HCT116 (cell line): ENCODE results near the gene RIOX2.

Experiments
- CTCF ChIP-seq, 3 experiments: fragments of 200-600 bp in 1 of 3; sonication (generic) in 1 of 3; IDR thresholded peaks in 2 of 3; conservative IDR thresholded peaks in 1 of 3; 2 replicates each; pipeline ENCODE4 v1.5.1; 2012 to 2017; ENCODE audit warnings: low read depth in 2 of 3, low read length in 2 of 3, antibody characterized with exemption in 1 of 3, borderline replicate concordance in 1 of 3, control low read depth in 1 of 3, mild to moderate bottlenecking in 1 of 3, mixed read lengths in 1 of 3, mixed run types in 1 of 3, moderate library complexity in 1 of 3; ENCODE audit not compliant: insufficient read depth in 1 of 3
- EZH2 ChIP-seq: fragments of 200-600 bp; sonication (generic); IDR thresholded peaks from 2 replicates; pipeline ENCODE4 v1.6.1; 2017; ENCODE audit warnings: antibody characterized with exemption, mixed run types
- POLR2AphosphoS5 ChIP-seq: IDR thresholded peaks from 2 replicates; pipeline ENCODE4 v1.6.1; 2011; ENCODE audit warnings: mild to moderate bottlenecking, low read depth, low read length, moderate library complexity
- TCF7L2 ChIP-seq: IDR thresholded peaks from 2 replicates; pipeline ENCODE4 v1.7.0; 2011; ENCODE audit warnings: borderline replicate concordance, inconsistent platforms; ENCODE audit not compliant: insufficient read depth, insufficient read length; ENCODE audit errors: extremely low read depth
- ZNF274 ChIP-seq: fragments of 200-500 bp; sonication (Bioruptor generic); IDR thresholded peaks from 2 replicates; pipeline ENCODE4 v1.6.1; 2014; ENCODE audit warnings: mild to moderate bottlenecking, low read depth, low read length, inconsistent platforms

- TF ChIP-seq TCF7L2: no peak
- TF ChIP-seq CTCF (IDR thresholded peaks at IDR 0.05 in 2 of 3, conservative IDR thresholded peaks at IDR 0.05 in 1 of 3; ENCODE audit: borderline replicate concordance in 1 of 3, insufficient read depth in 1 of 3, low read depth in 2 of 3, low read length in 2 of 3): no peak
- no peak for TF ChIP-seq ZNF274
- TF ChIP-seq EZH2: no peak
- TF ChIP-seq POLR2AphosphoS5: no peak
Measured at GRCh38 chr3:97968376-97968775, 3.9 kb downstream of the RIOX2 start.
